ENCODE data around the gene TEAD1. TPM values are rescaled to one million over a fixed set of nuclear protein-coding genes. Genes with fewer than 3 reads are reported as not detected.

Gene TEAD1
- total and polyA plus RNA-seq, 9 of the 15 experiments (the other 6 are each of a cell fraction or from before 2014, with no cell fraction given), result 1.7 to 17.7 (median 10.8) TPM

DNA sequence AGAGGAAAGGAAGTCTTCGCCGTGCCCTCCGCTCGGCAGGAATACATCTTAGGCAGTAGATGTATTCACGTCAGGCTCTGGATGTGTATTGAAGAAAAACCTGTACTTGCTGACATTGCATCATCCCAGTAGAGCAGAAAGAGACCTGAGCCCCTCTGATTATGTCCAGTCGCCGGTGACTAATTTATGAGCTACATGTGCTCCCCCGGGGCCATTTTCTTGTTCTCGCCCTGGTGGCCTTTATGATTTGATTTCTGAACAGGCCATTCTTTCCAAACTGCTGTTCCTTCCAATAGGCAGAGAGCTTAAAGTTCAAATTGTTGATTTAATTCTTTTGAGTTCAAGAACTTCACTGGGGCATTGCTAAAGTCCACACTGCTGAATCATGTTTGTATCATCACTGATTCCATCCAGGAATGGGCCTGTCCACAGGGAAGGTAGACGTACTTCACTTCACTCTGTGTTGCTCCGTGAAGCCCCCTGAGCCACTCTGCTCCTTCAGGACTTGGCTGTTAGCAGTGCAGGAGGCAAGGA lies 197.6 kb downstream of the TEAD1 start:
- H3K36me3 ChIP-seq (ENCODE audit: control insufficient read depth, insufficient read depth, low read length), result no peaks in the 10 kb centered on the region
- FAIRE-seq (no peak), ATAC-seq (peak; percentile 44), DNase-seq (ENCODE audit: extremely low read depth in 1 of 4, low spot score in 3 of 4) (peak in 1 of 4 experiments; percentile 41)
- no peaks in the 10 kb centered on the region for H4K20me1 ChIP-seq (replicated peaks; ENCODE audit: control insufficient read depth, insufficient read depth, low read length)
- peaks cover 16 to 41% of the 10 kb centered on the region in 2 experiments for H3K4me1 ChIP-seq (replicated peaks in 1 of 2; ENCODE audit: control insufficient read depth in 2 of 2, insufficient read depth in 2 of 2, low read length in 2 of 2)
- BruUV-seq (replicated peaks), result no TSS peak
- no peaks in the 10 kb centered on the region for H3K9me3 ChIP-seq (replicated peaks; ENCODE audit: control insufficient read depth, insufficient read depth, low read depth, low read length)
- H3K27ac ChIP-seq (ENCODE audit: extremely low read depth, low read depth, low read length), result no peak overlapping the region; the same call in 2 of the 3 replicates
- 62% methylated on average over 11 of the region's 11 CpGs for WGBS (ENCODE audit: insufficient coverage, low coverage, missing lambda C conversion rate)
- H3K79me2 ChIP-seq (ENCODE audit: control insufficient read depth, insufficient read depth, low read length), result no peaks in the 10 kb centered on the region
- H3K4me3 ChIP-seq, result no peak overlapping the region
- no peaks in the 10 kb centered on the region for H3K27me3 ChIP-seq (ENCODE audit: control insufficient read depth in 2 of 2, insufficient read depth in 2 of 2, low read length in 2 of 2)
- intact Hi-C loops (cut with micrococcal nuclease), result no loop called here
- in situ Hi-C loops (cut with MboI), result no loop called here
- CTCF ChIA-PET (ENCODE audit: low intra/inter-chr PET ratio), result no interaction called here
- POLR2A ChIA-PET, result interaction anchor here (0.7 to 0.9 kb wide), 3 partner anchors 9 to 44 kb away, joined by 3 read pairs; no protein-coding TSS in a partner anchor
- H3K9me1 ChIP-seq (ENCODE audit: control insufficient read depth, insufficient read depth, low read length), result no peaks in the 10 kb centered on the region
- no peak overlapping the region for H3K4me2 ChIP-seq (ENCODE audit: insufficient read depth, low read length)
- H3K9ac ChIP-seq (ENCODE audit: insufficient read depth in 1 of 2, low read depth in 2 of 2, low read length in 2 of 2), result no peak overlapping the region
- H2AFZ ChIP-seq (ENCODE audit: low read depth, low read length), result peak overlapping the region; percentile 29; the same call in 1 of the 2 replicates
- TF ChIP-seq ZNF174 (CRISPR knock-in tag; IDR thresholded peaks at IDR 0.05), result no peak
- peak; percentile 56; the same call in 1 of the 2 replicates for TF ChIP-seq ARID1B (IDR thresholded peaks at IDR 0.05)
- no peak for TF ChIP-seq NCOR1 (IDR thresholded peaks at IDR 0.05)
- TF ChIP-seq ZNF316 (IDR thresholded peaks at IDR 0.05), result peak; percentile 57
- TF ChIP-seq, protein P1, sequence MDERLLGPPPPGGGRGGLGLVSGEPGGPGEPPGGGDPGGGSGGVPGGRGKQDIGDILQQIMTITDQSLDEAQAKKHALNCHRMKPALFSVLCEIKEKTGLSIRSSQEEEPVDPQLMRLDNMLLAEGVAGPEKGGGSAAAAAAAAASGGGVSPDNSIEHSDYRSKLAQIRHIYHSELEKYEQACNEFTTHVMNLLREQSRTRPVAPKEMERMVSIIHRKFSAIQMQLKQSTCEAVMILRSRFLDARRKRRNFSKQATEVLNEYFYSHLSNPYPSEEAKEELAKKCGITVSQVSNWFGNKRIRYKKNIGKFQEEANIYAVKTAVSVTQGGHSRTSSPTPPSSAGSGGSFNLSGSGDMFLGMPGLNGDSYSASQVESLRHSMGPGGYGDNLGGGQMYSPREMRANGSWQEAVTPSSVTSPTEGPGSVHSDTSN (CRISPR knock-in tag; IDR thresholded peaks at IDR 0.05; ENCODE audit: low read depth), result no peak
- TF ChIP-seq, protein P1 (tag; conservative IDR thresholded peaks at IDR 0.05; ENCODE audit: low read depth), result peak; percentile 22; the same call in 1 of the 2 replicates
- peak; percentile 78 for TF ChIP-seq MYC (IDR thresholded peaks at IDR 0.05; ENCODE audit: low read depth, low read length)
- TF ChIP-seq MYC (CRISPR knock-in tag; IDR thresholded peaks at IDR 0.05; ENCODE audit: borderline replicate concordance, low read depth), result no peak
- TF ChIP-seq, protein P2, sequence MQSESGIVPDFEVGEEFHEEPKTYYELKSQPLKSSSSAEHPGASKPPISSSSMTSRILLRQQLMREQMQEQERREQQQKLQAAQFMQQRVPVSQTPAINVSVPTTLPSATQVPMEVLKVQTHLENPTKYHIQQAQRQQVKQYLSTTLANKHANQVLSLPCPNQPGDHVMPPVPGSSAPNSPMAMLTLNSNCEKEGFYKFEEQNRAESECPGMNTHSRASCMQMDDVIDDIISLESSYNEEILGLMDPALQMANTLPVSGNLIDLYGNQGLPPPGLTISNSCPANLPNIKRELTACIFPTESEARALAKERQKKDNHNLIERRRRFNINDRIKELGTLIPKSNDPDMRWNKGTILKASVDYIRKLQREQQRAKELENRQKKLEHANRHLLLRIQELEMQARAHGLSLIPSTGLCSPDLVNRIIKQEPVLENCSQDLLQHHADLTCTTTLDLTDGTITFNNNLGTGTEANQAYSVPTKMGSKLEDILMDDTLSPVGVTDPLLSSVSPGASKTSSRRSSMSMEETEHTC (IDR thresholded peaks at IDR 0.05), result no peak
- TF ChIP-seq HSF4 (CRISPR knock-in tag; IDR thresholded peaks at IDR 0.05; ENCODE audit: borderline replicate concordance), result no peak
- TF ChIP-seq CEBPB (tag; IDR thresholded peaks at IDR 0.05), result peak; percentile 80
- no peak for TF ChIP-seq NR4A1 (CRISPR knock-in tag; IDR thresholded peaks at IDR 0.05)
- TF ChIP-seq NR4A1 (tag; IDR thresholded peaks at IDR 0.05), result peak; percentile 38; the same call in 1 of the 2 replicates
- TF ChIP-seq PCBP1 (IDR thresholded peaks at IDR 0.05; ENCODE audit: low read depth, low read length, poor library complexity, severe bottlenecking), result no peak
- TF ChIP-seq, protein P3, sequence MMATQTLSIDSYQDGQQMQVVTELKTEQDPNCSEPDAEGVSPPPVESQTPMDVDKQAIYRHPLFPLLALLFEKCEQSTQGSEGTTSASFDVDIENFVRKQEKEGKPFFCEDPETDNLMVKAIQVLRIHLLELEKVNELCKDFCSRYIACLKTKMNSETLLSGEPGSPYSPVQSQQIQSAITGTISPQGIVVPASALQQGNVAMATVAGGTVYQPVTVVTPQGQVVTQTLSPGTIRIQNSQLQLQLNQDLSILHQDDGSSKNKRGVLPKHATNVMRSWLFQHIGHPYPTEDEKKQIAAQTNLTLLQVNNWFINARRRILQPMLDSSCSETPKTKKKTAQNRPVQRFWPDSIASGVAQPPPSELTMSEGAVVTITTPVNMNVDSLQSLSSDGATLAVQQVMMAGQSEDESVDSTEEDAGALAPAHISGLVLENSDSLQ (IDR thresholded peaks at IDR 0.05), result peak; percentile 52; the same call in 1 of the 2 replicates
- TF ChIP-seq FOSL1 (tag; conservative IDR thresholded peaks at IDR 0.05), result peak; percentile 22
- TF ChIP-seq, protein P4, sequence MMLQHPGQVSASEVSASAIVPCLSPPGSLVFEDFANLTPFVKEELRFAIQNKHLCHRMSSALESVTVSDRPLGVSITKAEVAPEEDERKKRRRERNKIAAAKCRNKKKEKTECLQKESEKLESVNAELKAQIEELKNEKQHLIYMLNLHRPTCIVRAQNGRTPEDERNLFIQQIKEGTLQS (IDR thresholded peaks at IDR 0.05), result peak; percentile 92
- TF ChIP-seq, protein P4 (CRISPR knock-in tag; conservative IDR thresholded peaks at IDR 0.05), result no peak
